Bronchial epithelial cell (primary cell): ENCODE data around the gene CARD8. TPM values are rescaled to one million over a fixed set of nuclear protein-coding genes. Genes with fewer than 3 reads are reported as not detected.

Source experiments
- DNase-seq: peaks from one replicate; pipeline ENCODE4 v3.0.0-alpha.2; 2010; ENCODE audit warnings: low read depth
- FAIRE-seq: peaks from 2 replicates; lab custom pipeline; 2011; peaks lifted over from hg19 to GRCh38; lab: Jason Lieb, UNC
- H3K27me3 ChIP-seq: 2 replicates; pipeline ENCODE4 v1.5.1; 2011; ENCODE audit warnings: low read length; ENCODE audit not compliant: control insufficient read depth, insufficient read depth
- H3K36me3 ChIP-seq: 2 replicates; pipeline ENCODE4 v1.5.1; 2011; ENCODE audit warnings: low read length; ENCODE audit not compliant: control insufficient read depth, insufficient read depth
- H3K4me3 ChIP-seq: 2 replicates; pipeline ENCODE4 v1.5.1; 2011; ENCODE audit warnings: mild to moderate bottlenecking, low read depth, low read length, control low read depth
- CTCF ChIP-seq: IDR thresholded peaks from 2 replicates; pipeline ENCODE4 v1.5.1; 2011; ENCODE audit warnings: mild to moderate bottlenecking, moderate library complexity, low read length, control low read depth, inconsistent platforms; ENCODE audit not compliant: insufficient read depth, severe bottlenecking
- total RNA-seq: library from RNA; depleted of rRNA; stranded (reverse); fragments of >200 nt; gene quantifications from 2 replicates; pipeline ENCODE4 v1.2.1, GENCODE V29; 2014

CARD8 gene
- total RNA-seq, 1 donor from 2014 or later, result 2.1 TPM

- TF ChIP-seq CTCF, result no peak
- H3K36me3 ChIP-seq, result no peaks in the 10 kb centered on the region
- H3K4me3 ChIP-seq, result no peak overlapping the region
- no peaks in the 10 kb centered on the region for H3K27me3 ChIP-seq
- DNase-seq (no peak), FAIRE-seq (no peak)
Observed at GRCh38 chr19:48253999-48254398, 1.7 kb downstream of the CARD8 start.

GRCh38 chr19:48252609-48253008 is 3.1 kb downstream of the CARD8 start:
- Histone ChIP-seq H3K36me3 (no peaks in the 10 kb centered on the region), H3K4me3 (no peak overlapping the region), H3K27me3 (no peaks in the 10 kb centered on the region)
- no peak for DNase-seq
- TF ChIP-seq CTCF, result no peak
- no peak for FAIRE-seq

- TF ChIP-seq CTCF, result no peak
- Histone ChIP-seq H3K4me3 (no peak overlapping the region), H3K36me3 (peaks cover 1% of the 10 kb centered on the region), H3K27me3 (no peaks in the 10 kb centered on the region)
- DNase-seq (no peak), FAIRE-seq (no peak)
Observed at GRCh38 chr19:48250290-48251025, 5.3 kb downstream of the CARD8 start.

- no peak for FAIRE-seq
- Histone ChIP-seq H3K27me3 (no peaks in the 10 kb centered on the region), H3K4me3 (no peak overlapping the region), H3K36me3 (peaks cover 1% of the 10 kb centered on the region)
- DNase-seq, result no peak
- TF ChIP-seq CTCF, result no peak
Observed at GRCh38 chr19:48249502-48250014, 6.2 kb downstream of the CARD8 start.

- FAIRE-seq, result no peak
- no peak for TF ChIP-seq CTCF
- DNase-seq, result no peak
Observed at GRCh38 chr19:48248081-48248833, 7.5 kb downstream of the CARD8 start.

More at GRCh38 chr19:48248081-48248833, 7.5 kb downstream of the CARD8 start:
- peaks cover 1% of the 10 kb centered on the region for H3K36me3 ChIP-seq
- no peaks in the 10 kb centered on the region for H3K27me3 ChIP-seq
- no peak overlapping the region for H3K4me3 ChIP-seq
